Activated B cell treated with CpG ODN at 0.5 μM for 24 hours (primary cell): ENCODE measurements around the gene CHD3. TPM values are rescaled to one million over a fixed set of nuclear protein-coding genes. Genes with fewer than 3 reads are reported as not detected.

Experiments used
- ATAC-seq: fragments of 200-7000 bp; cut with Tn5 transposase; one replicate; pipeline ENCODE4 v1.10.0; 2021; ENCODE audit warnings: low read depth, mild to moderate bottlenecking, moderate library complexity
- CTCF ChIA-PET: fragments of 350-600 bp; sonication (Branson Sonifier 250); formaldehyde crosslinking; loops from one replicate; lab custom pipeline; 2021; ENCODE audit warnings: antibody characterized with exemption; lab: Charles Lee
- POLR2A ChIA-PET: fragments of 350-600 bp; sonication (Branson Sonifier 250); formaldehyde crosslinking; loops from one replicate; lab custom pipeline; 2021; ENCODE audit warnings: antibody characterized with exemption; lab: Charles Lee
- DNase-seq: peaks from one replicate; pipeline ENCODE4 v3.0.0; 2022
- H3K27ac Mint-ChIP-seq: one replicate; pipeline ENCODE4 v1.8.0; 2020; ENCODE audit warnings: mixed read lengths
- H3K27me3 Mint-ChIP-seq: one replicate; pipeline ENCODE4 v1.8.0; 2021; ENCODE audit warnings: mixed read lengths
- H3K36me3 Mint-ChIP-seq: one replicate; pipeline ENCODE4 v1.8.0; 2021; ENCODE audit warnings: low read depth, mixed read lengths
- H3K4me1 Mint-ChIP-seq: one replicate; pipeline ENCODE4 v1.8.0; 2021; ENCODE audit warnings: mixed read lengths
- H3K4me3 Mint-ChIP-seq: one replicate; pipeline ENCODE4 v1.8.0; 2020; ENCODE audit warnings: mild to moderate bottlenecking, mixed read lengths
- H3K9me3 Mint-ChIP-seq: one replicate; pipeline ENCODE4 v1.8.0; 2020; ENCODE audit warnings: mixed read lengths
- CTCF ChIP-seq: fragments of 200-600 bp; IDR thresholded peaks from one replicate; pipeline ENCODE4 v1.8.0; 2022; ENCODE audit warnings: antibody characterized with exemption, mild to moderate bottlenecking
- intact Hi-C: fragments of 100-400 bp; cut with micrococcal nuclease; formaldehyde crosslinking; loops from one replicate; pipeline ENCODE4 v1.15.1; 2024
- total RNA-seq: library from RNA; stranded (reverse); gene quantifications from 2 replicates; pipeline ENCODE4 v1.2.3, GENCODE V29; 2022

Gene CHD3
- total RNA-seq, 1 donor from 2014 or later, result 109 TPM

DNA sequence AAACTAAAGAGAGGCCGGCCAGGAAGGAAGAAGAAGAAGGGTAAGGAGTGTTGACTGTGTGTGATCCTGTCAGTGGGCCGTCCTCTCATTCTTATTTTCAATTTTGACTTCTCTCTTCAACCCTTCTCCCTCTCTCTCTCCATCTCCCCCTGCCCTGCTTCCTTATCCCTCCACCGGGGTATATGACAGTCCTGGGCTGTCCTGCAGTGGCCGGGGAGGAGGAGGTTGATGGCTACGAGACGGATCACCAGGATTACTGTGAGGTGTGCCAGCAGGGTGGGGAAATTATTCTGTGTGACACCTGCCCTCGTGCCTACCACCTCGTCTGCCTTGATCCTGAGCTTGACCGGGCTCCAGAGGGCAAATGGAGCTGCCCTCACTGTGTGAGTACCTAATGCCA, 5.6 kb downstream of the CHD3 start:
- POLR2A ChIA-PET, result no interaction called here
- no peaks in the 10 kb centered on the region for H3K4me1 Mint-ChIP-seq
- peaks cover 76% of the 10 kb centered on the region for H3K36me3 Mint-ChIP-seq
- no peak for DNase-seq
- intact Hi-C loops, result no loop called here
- H3K9me3 Mint-ChIP-seq, result no peaks in the 10 kb centered on the region
- no peak for ATAC-seq
- H3K27ac Mint-ChIP-seq, result no peak overlapping the region
- CTCF ChIA-PET, result no interaction called here
- no peaks in the 10 kb centered on the region for H3K27me3 Mint-ChIP-seq
- no peak for TF ChIP-seq CTCF
- H3K4me3 Mint-ChIP-seq, result no peak overlapping the region

DNA sequence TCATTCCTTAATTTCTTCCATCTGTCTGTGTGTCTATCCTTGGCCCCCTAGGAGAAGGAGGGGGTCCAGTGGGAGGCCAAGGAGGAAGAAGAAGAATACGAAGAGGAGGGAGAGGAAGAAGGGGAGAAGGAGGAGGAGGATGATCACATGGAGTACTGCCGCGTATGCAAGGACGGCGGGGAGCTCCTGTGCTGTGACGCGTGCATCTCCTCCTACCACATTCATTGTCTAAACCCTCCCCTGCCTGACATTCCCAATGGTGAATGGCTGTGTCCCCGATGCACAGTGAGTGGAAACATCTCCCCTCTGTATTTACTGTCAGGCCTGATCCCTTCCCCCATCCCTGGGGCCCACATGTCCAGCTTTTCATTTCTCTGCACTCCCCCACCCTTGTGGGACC, 6.3 kb downstream of the CHD3 start:
- H3K36me3 Mint-ChIP-seq, result peaks cover 82% of the 10 kb centered on the region
- no peak overlapping the region for H3K27ac Mint-ChIP-seq
- no peak overlapping the region for H3K4me3 Mint-ChIP-seq
- DNase-seq (no peak), ATAC-seq (no peak)
- ChIA-PET POLR2A (interaction anchor here (1.1 kb wide), 1 partner anchor 9 kb away, joined by 16 read pairs; no protein-coding TSS in a partner anchor), CTCF (interaction anchor here (0.8 kb wide), 1 partner anchor 33 kb away, joined by 4 read pairs; no protein-coding TSS in a partner anchor)
- no peaks in the 10 kb centered on the region for H3K4me1 Mint-ChIP-seq
- no peaks in the 10 kb centered on the region for H3K9me3 Mint-ChIP-seq
- H3K27me3 Mint-ChIP-seq, result no peaks in the 10 kb centered on the region
- no peak for TF ChIP-seq CTCF
- intact Hi-C loops, result no loop called here

GRCh38 chr17:7897090-7897489, 8.5 kb downstream of the CHD3 start:
- peaks cover 83% of the 10 kb centered on the region for H3K36me3 Mint-ChIP-seq
- no peak overlapping the region for H3K27ac Mint-ChIP-seq
- intact Hi-C loops, result loop anchor here (1.0 kb wide), 1 partner anchor 75 kb away; no protein-coding TSS in a partner anchor

GRCh38 chr17:7897773-7898172, 9.2 kb downstream of the CHD3 start:
- Mint-ChIP-seq H3K36me3 (peaks cover 86% of the 10 kb centered on the region), H3K9me3 (no peaks in the 10 kb centered on the region), H3K4me1 (no peaks in the 10 kb centered on the region), H3K27ac (no peak overlapping the region), H3K4me3 (no peak overlapping the region), H3K27me3 (no peaks in the 10 kb centered on the region)
- CTCF ChIA-PET, result interaction anchor here (1.4 to 1.9 kb wide), 3 partner anchors 27 to 154 kb away, joined by 5 to 7 read pairs (median 5); no protein-coding TSS in a partner anchor
- intact Hi-C loops, result loop anchor here (1.0 kb wide), 1 partner anchor 75 kb away; no protein-coding TSS in a partner anchor
- no peak for DNase-seq
- no peak for ATAC-seq
- POLR2A ChIA-PET, result interaction anchor here (0.5 kb wide), 1 partner anchor 137 kb away, joined by 4 read pairs; no protein-coding TSS in a partner anchor
- no peak for TF ChIP-seq CTCF

More at GRCh38 chr17:7897090-7897489, 8.5 kb downstream of the CHD3 start:
- H3K4me3 Mint-ChIP-seq, result no peak overlapping the region
- no peaks in the 10 kb centered on the region for H3K9me3 Mint-ChIP-seq
- no peak for TF ChIP-seq CTCF
- ATAC-seq, result no peak
- POLR2A ChIA-PET, result no interaction called here
- CTCF ChIA-PET, result interaction anchor here (1.7 to 1.9 kb wide), 2 partner anchors 34 to 153 kb away, joined by 5 to 7 read pairs; no protein-coding TSS in a partner anchor
- no peaks in the 10 kb centered on the region for H3K4me1 Mint-ChIP-seq
- H3K27me3 Mint-ChIP-seq, result no peaks in the 10 kb centered on the region
- DNase-seq, result no peak

- CTCF ChIA-PET, result no interaction called here
- Mint-ChIP-seq H3K4me1 (no peaks in the 10 kb centered on the region), H3K4me3 (no peak overlapping the region), H3K27ac (no peak overlapping the region), H3K36me3 (peaks cover 96% of the 10 kb centered on the region), H3K27me3 (no peaks in the 10 kb centered on the region), H3K9me3 (no peaks in the 10 kb centered on the region)
- intact Hi-C loops, result no loop called here
- POLR2A ChIA-PET, result interaction anchor here (1.5 kb wide), 1 partner anchor 14 kb away, joined by 3 read pairs; no protein-coding TSS in a partner anchor
- no peak for TF ChIP-seq CTCF
- DNase-seq, result no peak
- no peak for ATAC-seq
These were observed 14.8 kb downstream of the CHD3 start for GRCh38 chr17:7903154-7904103.
